NT2/D1 (cell line): ENCODE data around the gene BMI1.

Experiments used
- DNase-seq: peaks from one replicate; pipeline ENCODE4 v3.0.0-alpha.2; 2011; ENCODE audit warnings: low read depth, low spot score
- H3K27me3 ChIP-seq: 2 replicates; pipeline ENCODE4 v1.6.0; 2011; ENCODE audit warnings: mild to moderate bottlenecking; ENCODE audit not compliant: insufficient read length, insufficient read depth
- H3K36me3 ChIP-seq: 2 replicates; pipeline ENCODE4 v1.6.1; 2011; ENCODE audit warnings: mild to moderate bottlenecking, low read length, mixed read lengths; ENCODE audit not compliant: insufficient read depth, insufficient read length
- H3K4me1 ChIP-seq: 2 replicates; pipeline ENCODE4 v1.5.1; 2011; ENCODE audit not compliant: insufficient read depth, insufficient read length
- H3K4me3 ChIP-seq: 2 replicates; pipeline ENCODE4 v1.5.1; 2011; ENCODE audit warnings: low read depth; ENCODE audit not compliant: insufficient read length
- H3K9ac ChIP-seq: 2 replicates; pipeline ENCODE4 v1.6.0; 2011; ENCODE audit warnings: low read depth; ENCODE audit not compliant: insufficient read length
- H3K9me3 ChIP-seq: 2 replicates; pipeline ENCODE4 v1.5.1; 2011; ENCODE audit warnings: mild to moderate bottlenecking, low read length; ENCODE audit not compliant: insufficient read depth
- SUZ12 ChIP-seq: IDR thresholded peaks from 2 replicates; pipeline ENCODE4 v1.6.1; 2011; ENCODE audit not compliant: insufficient read length, insufficient read depth; ENCODE audit errors: extremely low read depth
- YY1 ChIP-seq: IDR thresholded peaks from 2 replicates; pipeline ENCODE4 v1.6.1; 2011; ENCODE audit not compliant: insufficient read length, insufficient read depth
- ZNF274 ChIP-seq: IDR thresholded peaks from 2 replicates; pipeline ENCODE4 v1.6.1; 2011; ENCODE audit warnings: mild to moderate bottlenecking, low read depth, low read length

BMI1 gene

DNA sequence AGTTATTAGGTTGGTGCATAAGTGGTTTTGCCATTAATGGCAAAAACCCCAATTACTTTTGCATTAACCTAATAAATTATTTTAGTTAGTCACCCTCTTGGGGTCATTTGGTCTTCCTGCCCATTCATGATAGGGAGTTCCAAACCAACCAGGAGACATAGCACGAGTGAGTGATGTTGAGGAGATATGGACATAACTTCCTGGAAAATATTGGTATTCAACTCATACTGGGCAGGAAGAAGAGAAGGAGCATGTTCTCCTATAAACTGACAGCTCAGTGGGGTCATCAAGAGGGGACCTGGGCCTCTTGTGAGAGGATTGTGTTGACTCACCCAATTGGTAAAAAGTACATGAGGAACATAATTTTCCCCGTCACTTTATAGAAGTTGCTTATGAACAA is 48.1 kb downstream of the BMI1 start:
- no peak for TF ChIP-seq ZNF274
- TF ChIP-seq SUZ12 = no peak
- TF ChIP-seq YY1 = no peak
- H3K9me3 ChIP-seq = no peaks in the 10 kb centered on the region
- no peak overlapping the region for H3K4me3 ChIP-seq
- H3K9ac ChIP-seq = no peak overlapping the region
- H3K27me3 ChIP-seq = no peaks in the 10 kb centered on the region
- DNase-seq = no peak
- no peaks in the 10 kb centered on the region for H3K36me3 ChIP-seq
- no peaks in the 10 kb centered on the region for H3K4me1 ChIP-seq

DNA sequence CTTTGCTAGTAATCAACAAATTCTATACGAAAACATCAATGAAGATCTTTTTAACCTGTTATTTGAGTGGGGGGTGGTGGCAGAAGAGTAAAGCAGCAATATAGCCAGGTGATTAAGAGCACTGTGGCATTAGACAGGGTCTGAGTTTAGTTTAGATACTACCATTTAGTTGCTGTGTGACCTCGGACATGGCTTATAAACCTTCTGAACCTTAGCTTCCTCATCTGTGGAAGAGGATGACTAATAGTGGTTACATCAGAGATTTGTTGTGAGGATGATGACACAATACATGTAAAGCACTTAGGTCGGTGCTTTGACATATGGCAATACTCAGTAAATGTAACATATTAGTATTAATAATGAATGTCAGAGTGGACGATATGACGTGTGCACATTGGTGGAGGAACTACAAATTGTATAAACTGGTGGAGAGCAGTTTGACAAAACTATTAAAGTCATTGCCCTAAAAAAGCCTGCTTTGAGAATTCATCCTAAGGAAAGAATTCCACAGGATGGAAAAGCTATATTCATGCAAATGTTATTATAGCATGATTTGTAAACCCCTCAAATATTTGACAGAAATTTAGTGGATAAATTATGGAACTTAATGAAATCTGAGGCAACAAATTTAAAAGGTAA is 48.7 kb downstream of the BMI1 start:
- no peak for TF ChIP-seq YY1
- TF ChIP-seq ZNF274 = no peak
- no peak for DNase-seq
- Histone ChIP-seq H3K9ac (no peak overlapping the region), H3K4me3 (no peak overlapping the region), H3K9me3 (no peaks in the 10 kb centered on the region), H3K27me3 (no peaks in the 10 kb centered on the region), H3K4me1 (no peaks in the 10 kb centered on the region), H3K36me3 (no peaks in the 10 kb centered on the region)

DNA sequence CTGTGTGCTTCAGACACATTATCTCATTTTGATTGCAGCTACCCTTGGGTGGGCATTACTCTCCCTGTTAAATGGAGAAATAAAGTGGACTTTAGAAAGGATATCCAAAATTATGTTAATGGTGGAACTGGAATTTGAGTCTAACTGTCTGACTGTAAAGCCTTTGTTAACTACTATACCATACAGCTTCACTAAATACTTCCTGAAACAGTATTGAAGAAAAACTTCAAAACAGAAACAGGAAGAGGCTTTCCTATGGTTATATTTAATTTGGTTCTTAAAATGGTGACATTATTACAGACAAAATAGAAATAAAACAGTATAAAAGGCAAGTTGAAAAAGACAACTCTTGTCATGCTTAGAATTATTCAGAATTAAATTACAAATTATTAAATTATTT is 49.4 kb downstream of the BMI1 start:
- Histone ChIP-seq H3K4me1 (no peaks in the 10 kb centered on the region), H3K27me3 (no peaks in the 10 kb centered on the region), H3K36me3 (no peaks in the 10 kb centered on the region), H3K4me3 (no peak overlapping the region), H3K9me3 (no peaks in the 10 kb centered on the region), H3K9ac (no peak overlapping the region)
- DNase-seq = no peak
- TF ChIP-seq YY1 (no peak), SUZ12 (no peak), ZNF274 (no peak)

DNA sequence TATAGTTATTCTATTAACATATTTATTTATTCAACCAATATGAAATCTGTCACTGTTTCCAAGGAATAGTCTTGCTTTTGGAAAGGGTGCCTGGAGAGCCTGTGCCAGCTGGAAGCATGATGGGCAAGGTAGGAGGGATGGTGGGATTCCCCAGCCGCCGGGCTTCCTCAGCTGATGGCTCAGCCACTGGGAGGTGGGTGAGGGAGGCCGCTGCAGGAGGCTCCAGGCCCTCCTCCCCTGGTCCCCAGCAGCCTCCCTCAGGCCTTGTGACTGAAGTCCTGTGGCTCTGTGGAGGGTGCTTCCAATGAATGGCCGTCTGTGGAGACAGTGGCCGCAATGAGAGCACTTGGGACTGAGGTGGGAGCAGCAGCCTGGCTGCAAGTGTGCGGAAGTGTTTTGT is 51.4 kb downstream of the BMI1 start:
- Histone ChIP-seq H3K9me3 (no peaks in the 10 kb centered on the region), H3K27me3 (no peaks in the 10 kb centered on the region), H3K36me3 (no peaks in the 10 kb centered on the region), H3K9ac (no peak overlapping the region), H3K4me3 (no peak overlapping the region), H3K4me1 (no peaks in the 10 kb centered on the region)
- TF ChIP-seq ZNF274 = no peak
- TF ChIP-seq SUZ12 = no peak
- TF ChIP-seq YY1 = no peak
- DNase-seq = no peak

DNA sequence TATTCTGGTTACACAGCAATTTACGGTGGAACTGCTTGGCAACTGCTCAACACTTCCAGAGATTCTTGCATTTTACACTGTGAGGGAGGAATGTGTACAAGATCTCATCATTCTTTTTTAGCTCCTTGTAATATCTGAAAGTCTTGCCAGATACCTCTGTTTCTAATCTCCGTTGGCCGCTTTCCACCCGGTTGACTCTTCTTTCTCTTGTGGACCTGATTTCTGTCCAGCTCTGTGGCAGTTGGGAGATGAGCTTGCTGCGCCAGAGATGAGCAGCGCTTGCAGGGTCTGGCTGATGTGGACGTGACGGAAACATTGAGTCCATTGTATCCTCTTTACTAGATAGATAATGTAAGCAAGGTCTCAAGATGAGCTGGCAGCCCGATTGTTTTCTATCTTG is 52.0 kb downstream of the BMI1 start:
- no peaks in the 10 kb centered on the region for H3K36me3 ChIP-seq
- no peaks in the 10 kb centered on the region for H3K4me1 ChIP-seq
- DNase-seq = no peak
- H3K4me3 ChIP-seq = no peak overlapping the region
- H3K9ac ChIP-seq = no peak overlapping the region
- TF ChIP-seq ZNF274 (no peak), YY1 (no peak), SUZ12 (no peak)
- no peaks in the 10 kb centered on the region for H3K9me3 ChIP-seq
- H3K27me3 ChIP-seq = no peaks in the 10 kb centered on the region

DNA sequence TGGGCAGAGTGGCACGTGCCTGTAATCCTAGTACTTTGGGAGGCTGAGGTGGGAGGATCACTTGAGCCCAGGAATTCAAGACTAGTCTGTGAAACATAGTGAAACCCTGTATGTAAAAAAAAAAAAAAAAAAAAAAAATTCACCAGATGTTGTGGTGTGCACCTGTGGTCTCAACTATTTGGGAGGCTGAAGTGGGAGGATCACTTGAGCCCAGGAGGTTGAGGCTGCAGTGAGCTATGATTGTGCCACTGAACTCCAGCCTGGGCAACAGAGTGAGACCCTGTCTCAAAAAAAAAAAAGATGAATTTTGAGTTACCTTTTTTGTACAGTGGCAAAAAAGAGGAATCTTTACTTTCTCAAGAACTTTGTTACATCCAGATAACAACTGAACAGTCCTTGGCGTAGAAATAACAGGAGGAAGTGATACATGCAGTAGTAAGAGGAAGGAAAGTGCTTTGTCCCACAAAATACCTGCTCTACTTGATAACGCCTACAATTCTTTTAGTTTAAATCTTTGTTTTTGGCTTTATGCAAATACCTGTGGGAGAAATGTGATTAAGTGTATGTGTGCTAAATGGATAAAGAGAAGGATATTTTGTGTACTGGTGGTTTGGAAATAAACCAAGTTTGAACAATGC is 53.7 kb downstream of the BMI1 start:
- H3K4me3 ChIP-seq = no peak overlapping the region
- DNase-seq = no peak
- TF ChIP-seq SUZ12 (no peak), YY1 (no peak), ZNF274 (no peak)
- no peak overlapping the region for H3K9ac ChIP-seq
- H3K27me3 ChIP-seq = no peaks in the 10 kb centered on the region
- H3K36me3 ChIP-seq = no peaks in the 10 kb centered on the region
- no peaks in the 10 kb centered on the region for H3K9me3 ChIP-seq
- H3K4me1 ChIP-seq = no peaks in the 10 kb centered on the region

DNA sequence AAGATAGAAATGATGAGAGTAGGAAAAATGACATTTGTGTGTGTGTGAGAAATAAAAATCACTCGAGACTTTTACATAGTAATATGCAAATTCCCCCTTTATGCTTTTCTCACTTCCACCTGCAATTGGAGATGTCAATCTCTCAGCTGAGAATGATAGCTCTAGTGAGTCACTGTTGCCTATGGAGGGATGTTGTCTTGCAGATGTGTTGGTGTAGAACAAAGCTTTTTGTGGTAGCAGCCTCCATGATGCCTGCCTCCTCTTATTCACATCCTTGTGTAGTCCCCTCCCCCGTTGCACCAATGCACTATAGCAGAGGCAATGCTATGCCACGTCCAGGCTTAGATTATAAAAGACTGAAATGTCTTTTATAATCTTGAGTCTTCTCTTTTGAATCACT is 58.2 kb downstream of the BMI1 start:
- Histone ChIP-seq H3K4me1 (no peaks in the 10 kb centered on the region), H3K27me3 (no peaks in the 10 kb centered on the region), H3K9ac (no peak overlapping the region), H3K9me3 (no peaks in the 10 kb centered on the region), H3K36me3 (no peaks in the 10 kb centered on the region), H3K4me3 (no peak overlapping the region)
- peak; percentile 8 for DNase-seq
- TF ChIP-seq YY1 (no peak), SUZ12 (no peak), ZNF274 (no peak)
